IMR-90 (cell line): ENCODE measurements around the gene FBXL7.

Source experiments
- CTCF ChIP-seq: conservative IDR thresholded peaks from 2 replicates; pipeline ENCODE4 v1.5.1; 2012; ENCODE audit warnings: mild to moderate bottlenecking, low read depth, low read length, improper control_type of control experiment
- USF2 ChIP-seq: fragments of 150-350 bp; IDR thresholded peaks from 2 replicates; pipeline ENCODE4 v1.6.1; 2017; ENCODE audit warnings: mild to moderate bottlenecking, antibody characterized with exemption, low read length, low read depth

- no peak for TF ChIP-seq CTCF
- TF ChIP-seq USF2 = no peak
Observed at GRCh38 chr5:15808577-15808976, 308.6 kb downstream of the FBXL7 start.
